Ovary (tissue), 9 donors: ENCODE results near the gene LTB4R2. TPM values are rescaled to one million over a fixed set of nuclear protein-coding genes. Genes with fewer than 3 reads are reported as not detected.

Source experiments
- DNase-seq, 5 donors: peaks; one replicate each; pipeline ENCODE4 v3.0.0-alpha.2; 2019 to 2020
- H3K27ac ChIP-seq, 2 donors: fragments of 200-600 bp; one replicate each; pipeline versions ENCODE4 v1.5.1 to v1.8.0; 2019 to 2022
- H3K27me3 ChIP-seq: fragments of 200-600 bp; one replicate; pipeline ENCODE4 v1.8.0; 2022
- H3K36me3 ChIP-seq: fragments of 200-600 bp; sonication (generic); one replicate; pipeline ENCODE4 v1.5.1; 2019
- H3K4me1 ChIP-seq: one replicate; pipeline ENCODE4 v1.8.1; 2013; ENCODE audit warnings: mild to moderate bottlenecking, moderate library complexity; ENCODE audit not compliant: insufficient read depth
- H3K4me3 ChIP-seq: fragments of 200-600 bp; sonication (generic); one replicate; pipeline ENCODE4 v1.5.1; 2017
- H3K9me3 ChIP-seq, 2 donors: fragments of 200-600 bp in 1 of 2; sonication (generic) in 1 of 2; one replicate each; pipeline versions ENCODE4 v1.5.1 to v1.8.1; 2013 to 2019; ENCODE audit warnings: mild to moderate bottlenecking in 1 of 2, moderate library complexity in 1 of 2
- EP300 ChIP-seq: sonication (generic); formaldehyde crosslinking; IDR thresholded peaks from one replicate; pipeline ENCODE4 v1.6.1; 2017; ENCODE audit warnings: antibody characterized with exemption
- POLR2A ChIP-seq: fragments of 450-650 bp; IDR thresholded peaks from one replicate; pipeline ENCODE4 v1.6.1; 2017; ENCODE audit warnings: antibody characterized with exemption, mild to moderate bottlenecking, moderate library complexity
- WGBS, 3 donors: extraction: QIAGEN DNeasy Blood & Tissue Kit in 1 of 3; methylation state at CpG; one replicate each; pipeline versions ENCODE4 v1.1.5 to v1.1.7; 2013 to 2017; 5-methylcytosine and 5-hydroxymethylcytosine counted together
- intact Hi-C, 4 donors: fragments of 100-400 bp; cut with DNase I; formaldehyde crosslinking; loops; one replicate each; pipeline versions ENCODE4 v1.11.0 to v1.15.1; 2022 to 2023
- polyA plus RNA-seq, 2 donors: library from polyadenylated mRNA; stranded (reverse); fragments of 200-250 nt in 1 of 2; fragments of 350-450 nt in 1 of 2; fragmentation: Illumina TruSeq in 1 of 2; extraction: RNeasy Lipid Tissue Mini Kit (QIAGEN cat#74804) in 1 of 2; gene quantifications; one replicate each; pipeline ENCODE4 v1.2.3, GENCODE V29; 2013 to 2014
- total RNA-seq, 7 donors: library from RNA; depleted of rRNA in 2 of 7; stranded (reverse); fragments of >200 nt in 2 of 7; fragmentation: NEBNext Ultra II Directional in 3 of 7; extraction: Animal tissue kit (Norgen Biotek cat#: 25700) in 3 of 7; gene quantifications; one replicate each; pipeline versions ENCODE4 v1.1.0 to v1.2.4, GENCODE V29; 2016 to 2023
- TF ChIP-seq, protein P1 (sequence below), 3 donors: fragments of 450-650 bp in 2 of 3; fragments of 200-600 bp in 1 of 3; IDR thresholded peaks; one replicate each; pipeline versions ENCODE4 v1.5.1 to v1.8.0; 2016 to 2022; ENCODE audit warnings: antibody characterized with exemption in 3 of 3, mild to moderate bottlenecking in 1 of 3
- donor health status: DM: no; HTN: no; CAD: no; lungs with moderate emphysema.
- donor health status: DM: no; HTN: no; CAD: no.
- donor health status: Bipolar disorder and iron deficiency.
- donor health status: DM: yes; HTN: yes; CAD: no.
- donor health status: DM: no; HTN: no; CAD: no.
- donor health status: DM: yes; HTN: yes; CAD: no.

The LTB4R2 gene
- total and polyA plus RNA-seq, 9 donors = 0.85 to 10.1 (median 5.0) TPM

DNA sequence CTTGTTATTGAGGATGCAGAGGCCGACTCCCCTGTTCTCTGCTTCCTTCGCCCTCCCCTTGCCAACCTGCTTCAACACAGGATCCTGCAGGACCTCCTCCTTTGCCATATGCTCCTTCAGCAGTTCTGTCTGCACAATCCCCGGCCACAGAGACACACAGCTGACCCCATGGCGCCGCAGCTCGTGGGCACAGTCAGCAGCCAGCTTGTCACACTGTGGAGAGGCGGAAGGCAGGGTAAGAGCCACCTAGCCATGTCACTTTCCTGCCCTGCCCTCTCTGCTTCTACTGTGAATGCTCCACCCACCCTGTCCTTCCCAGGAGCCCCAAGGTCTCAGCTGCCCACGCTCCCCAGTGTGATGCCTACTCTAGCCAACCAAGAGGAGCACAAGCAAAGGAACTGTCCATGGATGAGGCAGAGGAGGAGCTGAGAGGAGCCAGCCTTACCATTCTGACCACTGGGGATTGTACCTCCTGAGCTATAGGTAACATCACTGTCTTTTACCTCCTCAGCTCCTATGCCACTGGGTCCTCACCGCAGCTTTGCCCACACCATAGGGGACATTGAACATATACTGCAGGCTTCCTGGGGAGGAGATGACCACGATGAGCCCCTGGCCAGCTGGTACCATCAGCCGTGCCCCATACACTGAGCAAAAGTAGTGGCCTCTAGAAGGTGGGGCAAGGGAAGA lies 17.7 kb upstream of the LTB4R2 start:
- WGBS, 3 donors = 90 to 91% (median 90%) methylated on average over 11 of the region's 11 CpGs
- H3K4me3 ChIP-seq = no peak overlapping the region
- intact Hi-C loops = no loop called here
- DNase-seq = no peak
- no peaks in the 10 kb centered on the region for H3K9me3 ChIP-seq
- no peaks in the 10 kb centered on the region for H3K36me3 ChIP-seq
- no peaks in the 10 kb centered on the region for H3K4me1 ChIP-seq
- no peak overlapping the region for H3K27ac ChIP-seq
- H3K27me3 ChIP-seq = no peaks in the 10 kb centered on the region
- no peak for TF ChIP-seq EP300
- no peak for TF ChIP-seq POLR2A
- TF ChIP-seq, protein P1, sequence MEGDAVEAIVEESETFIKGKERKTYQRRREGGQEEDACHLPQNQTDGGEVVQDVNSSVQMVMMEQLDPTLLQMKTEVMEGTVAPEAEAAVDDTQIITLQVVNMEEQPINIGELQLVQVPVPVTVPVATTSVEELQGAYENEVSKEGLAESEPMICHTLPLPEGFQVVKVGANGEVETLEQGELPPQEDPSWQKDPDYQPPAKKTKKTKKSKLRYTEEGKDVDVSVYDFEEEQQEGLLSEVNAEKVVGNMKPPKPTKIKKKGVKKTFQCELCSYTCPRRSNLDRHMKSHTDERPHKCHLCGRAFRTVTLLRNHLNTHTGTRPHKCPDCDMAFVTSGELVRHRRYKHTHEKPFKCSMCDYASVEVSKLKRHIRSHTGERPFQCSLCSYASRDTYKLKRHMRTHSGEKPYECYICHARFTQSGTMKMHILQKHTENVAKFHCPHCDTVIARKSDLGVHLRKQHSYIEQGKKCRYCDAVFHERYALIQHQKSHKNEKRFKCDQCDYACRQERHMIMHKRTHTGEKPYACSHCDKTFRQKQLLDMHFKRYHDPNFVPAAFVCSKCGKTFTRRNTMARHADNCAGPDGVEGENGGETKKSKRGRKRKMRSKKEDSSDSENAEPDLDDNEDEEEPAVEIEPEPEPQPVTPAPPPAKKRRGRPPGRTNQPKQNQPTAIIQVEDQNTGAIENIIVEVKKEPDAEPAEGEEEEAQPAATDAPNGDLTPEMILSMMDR (IDR thresholded peaks at IDR 0.05) = no peak

DNA sequence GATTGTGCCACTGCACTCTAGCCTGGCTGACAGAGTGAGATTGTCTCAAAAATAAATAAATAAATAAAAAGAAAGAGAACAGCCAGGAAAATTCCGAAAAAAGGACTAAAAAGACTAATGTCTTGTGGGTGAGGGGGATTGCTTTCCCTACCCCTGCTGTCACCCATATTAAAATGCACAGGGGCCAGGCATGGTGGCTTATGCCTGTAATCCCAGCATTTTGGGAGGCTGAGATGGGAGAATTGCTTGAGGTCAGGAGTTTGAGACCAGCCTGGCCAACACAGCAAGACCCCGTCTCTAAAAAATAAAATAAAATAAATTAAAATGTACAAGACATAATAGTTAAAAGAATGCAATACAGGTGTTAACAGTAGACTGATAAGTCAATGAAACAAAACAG lies 16.4 kb upstream of the LTB4R2 start:
- intact Hi-C loops = no loop called here
- no peaks in the 10 kb centered on the region for H3K4me1 ChIP-seq
- H3K27me3 ChIP-seq = no peaks in the 10 kb centered on the region
- 92 to 100% (median 96%) methylated on average over 2 of the region's 2 CpGs for WGBS, 3 donors
- no peak overlapping the region for H3K27ac ChIP-seq
- H3K9me3 ChIP-seq = no peaks in the 10 kb centered on the region
- no peak overlapping the region for H3K4me3 ChIP-seq
- TF ChIP-seq POLR2A = no peak
- no peak for TF ChIP-seq EP300
- TF ChIP-seq, protein P1 (IDR thresholded peaks at IDR 0.05) = no peak
- no peak for DNase-seq
- no peaks in the 10 kb centered on the region for H3K36me3 ChIP-seq

DNA sequence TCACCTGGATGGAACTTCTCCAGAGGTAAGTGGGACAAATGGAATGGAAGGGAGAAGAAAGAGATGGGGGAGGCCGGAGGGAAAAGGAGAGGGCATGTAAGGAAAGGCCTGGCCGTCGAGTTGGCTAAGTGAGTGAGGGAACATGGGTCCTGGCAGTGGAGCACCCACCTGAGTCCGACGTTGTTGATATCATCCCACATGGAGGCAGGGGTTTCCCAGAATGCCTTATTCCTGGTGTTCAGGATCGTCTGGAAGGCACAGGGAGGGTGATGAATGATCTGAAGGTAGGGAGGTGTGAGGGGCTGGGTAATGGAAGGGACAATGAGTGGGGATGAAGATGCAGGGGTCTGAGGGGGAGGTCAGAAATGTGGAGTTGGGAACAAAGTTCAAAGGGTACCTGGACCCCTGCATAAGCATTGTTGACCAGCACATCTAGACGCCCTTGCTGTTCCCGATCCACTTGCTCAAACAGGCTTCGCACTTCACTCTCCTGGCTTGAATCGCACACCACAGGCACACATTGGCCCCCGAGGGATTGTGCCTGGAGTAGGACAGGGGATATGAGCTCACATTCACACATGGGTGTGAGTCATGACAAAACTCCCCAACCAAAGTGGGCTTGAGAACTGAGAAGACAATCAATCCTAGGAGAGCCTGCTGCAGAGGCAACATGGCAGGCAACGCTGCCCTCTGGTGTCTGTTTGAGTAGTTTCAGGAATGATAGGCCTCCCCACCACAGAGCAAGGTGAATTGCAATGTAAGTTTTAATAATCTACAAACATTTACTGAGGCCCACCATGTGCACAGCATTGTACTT lies 13.4 kb upstream of the LTB4R2 start:
- peak; percentile 27 to 60 (median 43) for DNase-seq
- no peaks in the 10 kb centered on the region for H3K36me3 ChIP-seq
- intact Hi-C loops = loop anchor here in 1 of 4 donors (5.0 kb wide), 1 partner anchor 54 kb away; the partner anchor contains the start of gene TINF2
- TF ChIP-seq POLR2A = no peak
- TF ChIP-seq, protein P1 (IDR thresholded peaks at IDR 0.05) = no peak
- no peak for TF ChIP-seq EP300
- no peaks in the 10 kb centered on the region for H3K9me3 ChIP-seq
- H3K27me3 ChIP-seq = no peaks in the 10 kb centered on the region
- no peak overlapping the region for H3K4me3 ChIP-seq
- 62 to 63% (median 63%) methylated on average over 12 of the region's 12 CpGs for WGBS, 3 donors
- H3K27ac ChIP-seq = no peak overlapping the region
- H3K4me1 ChIP-seq = peaks cover 6% of the 10 kb centered on the region

DNA sequence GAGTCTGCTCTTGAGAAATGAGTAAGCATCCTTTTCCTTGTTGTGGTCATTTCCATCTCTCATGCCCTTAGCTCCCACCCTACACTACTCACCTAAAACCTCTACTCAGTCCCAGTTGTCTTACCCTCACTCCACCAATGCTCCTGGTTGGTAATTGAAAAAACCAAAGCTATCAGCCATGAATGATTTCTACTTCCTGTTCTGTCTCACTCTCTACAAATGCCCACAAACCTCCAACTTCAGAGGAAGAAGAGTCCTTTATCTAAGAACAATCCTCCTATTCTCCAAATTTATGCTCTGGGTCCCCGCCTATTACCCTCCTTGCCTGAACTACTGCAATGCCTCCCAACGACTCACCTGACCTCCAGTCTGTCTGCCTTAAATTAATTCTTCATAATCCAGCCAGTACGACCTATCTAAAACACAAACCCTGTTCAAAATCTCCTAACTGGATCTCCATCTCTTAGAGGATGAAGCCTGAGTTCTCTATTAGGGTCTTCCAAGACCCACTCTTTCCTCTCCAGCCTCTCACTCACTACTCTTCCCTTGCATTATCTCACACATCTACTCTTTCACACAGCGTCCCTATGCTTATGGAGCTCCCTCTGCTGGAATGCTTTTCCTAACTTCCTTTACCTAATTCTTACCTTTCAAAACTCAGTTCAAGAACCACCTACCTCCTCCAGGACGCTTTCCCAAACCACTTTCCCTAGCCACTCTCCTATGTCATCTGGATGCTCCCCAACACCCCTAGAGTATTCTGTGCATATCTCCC lies 12.6 kb upstream of the LTB4R2 start:
- WGBS, 3 donors = 57 to 63% (median 57%) methylated on average over 5 of the region's 5 CpGs
- Histone ChIP-seq H3K27me3 (no peaks in the 10 kb centered on the region), H3K27ac (no peak overlapping the region), H3K9me3 (no peaks in the 10 kb centered on the region), H3K36me3 (no peaks in the 10 kb centered on the region), H3K4me3 (no peak overlapping the region), H3K4me1 (peaks cover 6% of the 10 kb centered on the region)
- DNase-seq = no peak
- no peak for TF ChIP-seq POLR2A
- no peak for TF ChIP-seq EP300
- TF ChIP-seq, protein P1 (IDR thresholded peaks at IDR 0.05) = no peak
- intact Hi-C loops = loop anchor here in 1 of 4 donors (5.0 kb wide), 1 partner anchor 55 kb away; the partner anchor contains the start of gene TINF2
